Effector memory CD8-positive, alpha-beta T cell (primary cell): ENCODE data around the gene PSD2.
A peak's percentile ranks its signal among the peaks of the same experiment; 100 is the strongest.

Experiments
- ATAC-seq: fragments of 150-1000 bp; cut with Tn5 transposase; replicated peaks from 2 replicates; pipeline ENCODE4 v1.10.0; 2021; ENCODE audit warnings: mild to moderate bottlenecking, moderate library complexity
- DNase-seq, 3 experiments: peaks; one replicate each; pipeline ENCODE4 v3.0.0; 2021
- H3K27ac Mint-ChIP-seq, 2 donors: one replicate each; pipeline ENCODE4 v1.8.0; 2022; ENCODE audit warnings: mild to moderate bottlenecking in 2 of 2, mixed read lengths in 2 of 2, moderate library complexity in 2 of 2
- H3K27me3 Mint-ChIP-seq, 2 donors: one replicate each; pipeline ENCODE4 v1.8.0; 2022; ENCODE audit warnings: mixed read lengths in 2 of 2
- H3K36me3 Mint-ChIP-seq: one replicate; pipeline ENCODE4 v1.8.0; 2022; ENCODE audit warnings: mild to moderate bottlenecking, moderate library complexity, mixed read lengths; ENCODE audit not compliant: insufficient read depth
- H3K4me1 Mint-ChIP-seq, 2 donors: one replicate each; pipeline ENCODE4 v1.8.0; 2022; ENCODE audit warnings: low read depth in 2 of 2, mixed read lengths in 2 of 2
- H3K4me3 Mint-ChIP-seq, 2 donors: one replicate each; pipeline ENCODE4 v1.8.0; 2022; ENCODE audit warnings: mild to moderate bottlenecking in 2 of 2, mixed read lengths in 2 of 2, moderate library complexity in 2 of 2
- H3K9me3 Mint-ChIP-seq, 2 donors: one replicate each; pipeline ENCODE4 v1.8.0; 2022; ENCODE audit warnings: mixed read lengths in 2 of 2

Gene PSD2

DNA sequence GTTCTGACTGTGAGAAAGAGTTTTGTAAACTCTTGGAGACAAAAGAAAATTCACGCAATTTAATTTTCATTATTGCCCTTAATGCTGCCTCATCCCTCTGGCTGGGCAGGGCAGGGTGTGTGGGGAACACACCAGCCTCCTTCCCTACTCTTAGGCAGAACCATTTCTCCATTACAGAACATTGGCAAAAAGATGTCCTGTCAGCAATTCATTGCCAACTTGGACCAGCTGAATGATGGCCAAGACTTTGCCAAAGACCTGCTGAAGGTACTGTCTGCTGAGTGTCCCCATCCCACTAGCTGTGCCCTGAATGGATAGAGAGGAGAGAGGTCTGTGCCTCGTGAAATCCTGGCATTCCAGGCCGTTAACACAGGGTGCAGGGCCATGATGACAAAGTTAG, 37.9 kb downstream of the PSD2 start:
- no peak overlapping the region for H3K4me3 Mint-ChIP-seq
- no peaks in the 10 kb centered on the region for H3K36me3 Mint-ChIP-seq
- no peaks in the 10 kb centered on the region for H3K9me3 Mint-ChIP-seq
- peaks cover 33 to 64% of the 10 kb centered on the region in 2 donors for H3K27me3 Mint-ChIP-seq
- DNase-seq (no peak), ATAC-seq (no peak)
- H3K4me1 Mint-ChIP-seq, result no peaks in the 10 kb centered on the region
- no peak overlapping the region for H3K27ac Mint-ChIP-seq

- no peak for ATAC-seq
- no peaks in the 10 kb centered on the region for H3K4me1 Mint-ChIP-seq
- H3K9me3 Mint-ChIP-seq, result no peaks in the 10 kb centered on the region
- no peak for DNase-seq
- H3K4me3 Mint-ChIP-seq, result no peak overlapping the region
- no peak overlapping the region for H3K27ac Mint-ChIP-seq
- H3K36me3 Mint-ChIP-seq, result no peaks in the 10 kb centered on the region
- peaks cover 33 to 74% of the 10 kb centered on the region in 2 donors for H3K27me3 Mint-ChIP-seq
These were observed 40.0 kb downstream of the PSD2 start for GRCh38 chr5:139835656-139836055.

DNA sequence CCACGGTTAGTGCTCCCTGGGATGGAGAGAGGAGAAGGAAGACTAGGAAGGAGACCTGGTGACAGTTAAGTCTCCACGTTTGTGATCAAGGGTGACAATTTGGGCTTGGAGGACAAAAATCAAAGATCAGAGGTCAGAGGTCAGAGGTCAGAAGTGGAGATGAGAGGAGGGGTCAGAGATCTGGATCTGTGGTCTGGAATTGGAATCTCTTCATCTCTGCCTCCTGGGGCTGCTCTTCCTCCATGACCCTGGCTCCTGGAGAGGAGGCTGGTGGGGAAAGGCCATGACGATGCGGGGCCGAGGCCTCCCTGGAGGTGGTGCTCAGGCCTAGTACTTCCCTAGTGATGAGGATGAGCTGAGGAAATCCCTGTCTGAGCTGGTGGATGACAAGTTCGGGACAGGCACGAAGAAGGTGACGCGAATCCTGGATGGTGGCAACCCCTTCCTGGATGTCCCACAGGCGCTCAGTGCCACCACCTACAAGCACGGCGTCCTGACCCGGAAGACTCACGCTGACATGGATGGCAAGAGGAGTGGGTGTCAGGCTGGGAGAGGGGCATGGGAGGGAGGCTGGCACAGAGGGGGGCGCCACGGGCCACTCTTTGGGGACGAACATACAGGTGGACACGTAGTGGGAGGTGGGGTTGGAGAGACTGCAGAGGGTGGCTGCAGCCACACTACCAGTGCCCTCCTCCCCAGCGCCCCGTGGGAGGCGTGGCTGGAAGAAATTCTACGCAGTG, 41.0 kb downstream of the PSD2 start:
- DNase-seq (no peak), ATAC-seq (no peak)
- Mint-ChIP-seq H3K4me1 (no peaks in the 10 kb centered on the region), H3K36me3 (no peaks in the 10 kb centered on the region), H3K9me3 (no peaks in the 10 kb centered on the region), H3K4me3 (no peak overlapping the region), H3K27me3 (peaks cover 33 to 73% of the 10 kb centered on the region in 2 donors), H3K27ac (no peak overlapping the region)

- ATAC-seq, result no peak
- Mint-ChIP-seq H3K36me3 (no peaks in the 10 kb centered on the region), H3K9me3 (no peaks in the 10 kb centered on the region), H3K4me1 (no peaks in the 10 kb centered on the region), H3K27ac (no peak overlapping the region), H3K4me3 (no peak overlapping the region), H3K27me3 (peaks cover 26 to 63% of the 10 kb centered on the region in 2 donors)
- DNase-seq, result no peak
These were observed 42.2 kb downstream of the PSD2 start for GRCh38 chr5:139837711-139838380.

GRCh38 chr5:139838381-139839197, 43.0 kb downstream of the PSD2 start:
- Mint-ChIP-seq H3K36me3 (no peaks in the 10 kb centered on the region), H3K4me3 (no peak overlapping the region), H3K27ac (no peak overlapping the region), H3K4me1 (no peaks in the 10 kb centered on the region), H3K27me3 (peaks cover 22 to 63% of the 10 kb centered on the region in 2 donors), H3K9me3 (no peaks in the 10 kb centered on the region)
- ATAC-seq (no peak), DNase-seq (no peak)

DNA sequence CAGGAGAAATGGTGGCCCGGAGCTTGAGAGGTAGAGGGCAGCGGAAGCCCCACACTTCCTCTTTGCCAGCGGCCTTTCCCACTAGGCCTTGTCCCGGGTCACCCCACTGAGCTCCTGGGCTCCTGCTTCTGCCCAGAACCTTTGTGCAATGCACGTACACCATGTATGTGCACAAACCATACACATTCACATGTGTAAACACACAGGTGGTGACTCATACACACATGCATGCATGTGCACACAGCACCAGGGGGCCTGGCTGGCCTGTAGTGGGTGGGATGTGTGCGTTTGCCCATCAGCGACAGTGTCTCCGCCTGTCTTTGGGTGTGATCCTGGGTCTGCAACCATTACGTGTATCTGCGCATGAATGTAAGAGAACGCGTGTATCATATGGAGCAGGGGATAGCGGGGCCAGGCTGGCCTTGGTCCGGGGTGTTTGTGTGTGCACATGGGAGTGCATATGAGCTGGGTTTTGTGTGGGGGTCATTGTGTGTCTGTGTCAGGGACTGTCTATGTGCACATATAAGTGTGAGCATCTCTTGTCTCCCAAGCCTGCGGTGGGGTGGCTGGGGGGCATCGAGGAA, 43.7 kb downstream of the PSD2 start:
- no peaks in the 10 kb centered on the region for H3K9me3 Mint-ChIP-seq
- no peak overlapping the region for H3K27ac Mint-ChIP-seq
- ATAC-seq (no peak), DNase-seq (no peak)
- no peaks in the 10 kb centered on the region for H3K36me3 Mint-ChIP-seq
- H3K27me3 Mint-ChIP-seq, result peaks cover 23 to 60% of the 10 kb centered on the region in 2 donors
- H3K4me3 Mint-ChIP-seq, result no peak overlapping the region
- peaks cover 0 to under 1% of the 10 kb centered on the region in 2 donors for H3K4me1 Mint-ChIP-seq

- peaks cover 22 to 60% of the 10 kb centered on the region in 2 donors for H3K27me3 Mint-ChIP-seq
- H3K36me3 Mint-ChIP-seq, result no peaks in the 10 kb centered on the region
- H3K4me3 Mint-ChIP-seq, result no peak overlapping the region
- H3K27ac Mint-ChIP-seq, result no peak overlapping the region
- DNase-seq (no peak), ATAC-seq (no peak)
- no peaks in the 10 kb centered on the region for H3K9me3 Mint-ChIP-seq
- H3K4me1 Mint-ChIP-seq, result peaks cover 4% of the 10 kb centered on the region in 2 donors
These were observed 44.3 kb downstream of the PSD2 start for GRCh38 chr5:139839918-139840317.

DNA sequence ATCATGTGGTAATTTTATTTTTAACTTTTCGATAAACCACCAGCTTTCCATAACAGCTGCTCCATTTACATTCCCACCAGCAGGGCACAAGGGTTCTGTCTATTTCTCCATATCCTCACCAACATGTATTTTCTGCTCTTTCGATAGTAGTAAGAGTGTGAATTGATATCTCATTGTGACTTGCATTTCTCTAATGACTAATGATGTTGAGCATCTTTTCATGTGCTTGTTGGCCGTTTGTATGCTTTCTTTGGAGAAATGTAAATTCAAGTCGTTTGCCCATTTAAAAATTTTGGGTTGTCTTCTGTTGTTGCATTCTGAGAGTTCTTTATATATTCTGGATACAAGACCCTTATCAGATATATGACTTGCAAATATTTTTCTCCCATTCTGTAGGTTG, 45.9 kb downstream of the PSD2 start:
- ATAC-seq, result no peak

GRCh38 chr5:139842321-139842720, 46.7 kb downstream of the PSD2 start:
- Mint-ChIP-seq H3K36me3 (peaks cover under 1% of the 10 kb centered on the region), H3K27ac (no peak overlapping the region), H3K27me3 (peaks cover 6 to 52% of the 10 kb centered on the region in 2 donors), H3K4me3 (no peak overlapping the region), H3K4me1 (peaks cover 4 to 5% of the 10 kb centered on the region in 2 donors), H3K9me3 (no peaks in the 10 kb centered on the region)
- DNase-seq, result no peak
- ATAC-seq, result no peak

More for the DNA sequence above, 45.9 kb downstream of the PSD2 start:
- Mint-ChIP-seq H3K36me3 (no peaks in the 10 kb centered on the region), H3K9me3 (no peaks in the 10 kb centered on the region), H3K27me3 (peaks cover 6 to 60% of the 10 kb centered on the region in 2 donors), H3K4me1 (peaks cover 4% of the 10 kb centered on the region in 2 donors), H3K27ac (no peak overlapping the region), H3K4me3 (no peak overlapping the region)
- no peak for DNase-seq

- peaks cover 9% of the 10 kb centered on the region in 2 donors for H3K4me1 Mint-ChIP-seq
- no peak for DNase-seq
- no peak overlapping the region for H3K4me3 Mint-ChIP-seq
- H3K9me3 Mint-ChIP-seq, result no peaks in the 10 kb centered on the region
- peaks cover 7% of the 10 kb centered on the region for H3K36me3 Mint-ChIP-seq
- peaks cover 6 to 39% of the 10 kb centered on the region in 2 donors for H3K27me3 Mint-ChIP-seq
- ATAC-seq, result no peak
- no peak overlapping the region for H3K27ac Mint-ChIP-seq
These were observed 48.4 kb downstream of the PSD2 start for GRCh38 chr5:139843991-139844390.

- Mint-ChIP-seq H3K36me3 (peaks cover 9% of the 10 kb centered on the region), H3K9me3 (no peaks in the 10 kb centered on the region), H3K27ac (no peak overlapping the region), H3K4me3 (no peak overlapping the region), H3K4me1 (peaks cover 12 to 13% of the 10 kb centered on the region in 2 donors), H3K27me3 (peaks cover 6 to 34% of the 10 kb centered on the region in 2 donors)
- DNase-seq, result peak; percentile 64 to 68 (median 67)
- peak; percentile 16 for ATAC-seq
These were observed 49.0 kb downstream of the PSD2 start for GRCh38 chr5:139844472-139845145.

DNA sequence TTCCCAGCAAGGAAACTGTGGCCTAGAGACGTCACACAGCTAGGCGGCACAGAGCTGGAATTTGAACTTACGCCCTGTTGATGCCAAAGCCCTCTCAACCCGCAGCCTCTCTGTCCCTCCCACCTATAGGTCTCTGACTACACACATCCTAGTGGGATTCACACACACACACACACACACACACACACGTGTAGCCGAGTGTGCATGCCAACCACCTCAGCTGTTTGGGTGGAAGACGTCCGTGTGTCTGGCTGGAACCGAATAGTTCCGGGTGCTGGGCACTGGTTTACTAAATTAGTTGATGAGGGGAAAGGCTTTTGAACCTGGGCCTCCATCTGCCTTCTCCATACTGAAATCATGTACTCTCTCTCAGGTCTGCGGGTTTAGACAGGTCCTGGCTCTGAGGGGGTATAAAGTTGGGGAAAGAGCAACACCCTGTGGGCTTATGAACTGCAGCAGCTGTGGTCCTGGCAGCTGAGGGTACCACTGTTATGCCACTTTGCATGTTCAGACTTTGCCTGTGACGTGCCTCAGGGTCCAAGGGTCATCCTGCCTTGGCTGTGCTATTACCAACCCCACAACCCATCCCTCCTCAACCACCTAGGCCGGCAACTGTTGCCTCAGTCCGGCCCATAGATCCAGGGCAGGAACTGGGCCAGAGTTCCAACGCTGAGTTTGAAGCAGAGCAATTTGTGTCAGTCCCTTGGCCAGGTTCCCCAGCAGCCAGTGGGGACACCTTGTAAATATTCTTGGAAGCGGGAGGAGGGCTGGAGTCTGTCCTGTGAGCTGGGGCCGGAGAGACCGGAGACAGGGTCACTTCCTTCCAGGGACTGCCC, 50.5 kb downstream of the PSD2 start:
- peaks cover 6 to 34% of the 10 kb centered on the region in 2 donors for H3K27me3 Mint-ChIP-seq
- H3K9me3 Mint-ChIP-seq, result no peaks in the 10 kb centered on the region
- ATAC-seq (no peak), DNase-seq (no peak)
- H3K4me1 Mint-ChIP-seq, result peaks cover 17 to 18% of the 10 kb centered on the region in 2 donors
- H3K4me3 Mint-ChIP-seq, result no peak overlapping the region
- no peak overlapping the region for H3K27ac Mint-ChIP-seq
- H3K36me3 Mint-ChIP-seq, result peaks cover 11% of the 10 kb centered on the region
